SK-N-MC (cell line): ENCODE measurements around the gene GHRH.

Source experiments
- DNase-seq: peaks from one replicate; pipeline ENCODE4 v3.0.0-alpha.2; 2011; ENCODE audit warnings: low read depth, low spot score
- H3K27ac ChIP-seq: fragments of 200-600 bp; sonication (generic); 2 replicates; pipeline ENCODE4 v1.5.1; 2016; ENCODE audit warnings: mixed run types
- H3K36me3 ChIP-seq: fragments of 200-600 bp; sonication (generic); 2 replicates; pipeline ENCODE4 v1.6.1; 2017; ENCODE audit warnings: antibody characterized with exemption, low read length, mixed read lengths; ENCODE audit not compliant: insufficient read depth
- H3K4me3 ChIP-seq: fragments of 200-600 bp; sonication (generic); 2 replicates; pipeline ENCODE4 v1.5.1; 2016
- H3K9ac ChIP-seq: fragments of 200-600 bp; sonication (generic); 2 replicates; pipeline ENCODE4 v1.8.0; 2017; ENCODE audit warnings: mixed run types, mixed read lengths; ENCODE audit not compliant: insufficient read length
- H3K9me3 ChIP-seq: fragments of 200-600 bp; sonication (generic); 2 replicates; pipeline ENCODE4 v1.6.1; 2017; ENCODE audit warnings: low read depth, mild to moderate bottlenecking, antibody characterized with exemption, low read length, moderate library complexity, mixed read lengths
- EZH2 ChIP-seq: fragments of 200-600 bp; sonication (generic); IDR thresholded peaks from one replicate; pipeline ENCODE4 v1.6.1; 2017; ENCODE audit warnings: antibody characterized with exemption
- FOXP2 ChIP-seq: optimal IDR thresholded peaks from 2 replicates; pipeline ENCODE3; 2011; ENCODE audit warnings: mild to moderate bottlenecking, moderate library complexity; ENCODE audit not compliant: insufficient read depth; ENCODE audit errors: extremely low read length, control extremely low read depth
- POLR2AphosphoS5 ChIP-seq: IDR thresholded peaks from 2 replicates; pipeline ENCODE4 v1.6.1; 2012; ENCODE audit warnings: mild to moderate bottlenecking, low read depth, low read length, borderline replicate concordance

The GHRH gene

DNA sequence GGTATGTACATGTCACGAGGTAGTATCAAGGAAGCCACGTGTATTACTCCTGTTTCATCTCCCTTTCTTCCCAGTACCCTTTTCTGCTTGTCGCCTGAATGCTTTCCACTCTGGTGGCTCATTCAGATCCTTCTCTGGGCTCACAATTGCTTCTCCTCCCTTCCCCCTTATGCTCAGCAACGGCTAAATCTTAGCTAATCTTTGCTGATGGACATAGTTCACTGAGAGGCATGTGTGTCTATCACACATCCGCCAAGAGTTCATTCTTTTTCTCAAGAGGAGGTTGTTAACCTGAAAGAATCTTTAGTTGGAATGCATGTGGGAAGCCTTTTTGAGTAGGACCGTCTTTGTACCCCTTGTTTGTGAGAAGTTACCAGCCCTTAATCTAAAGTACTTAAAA lies 56.5 kb downstream of the GHRH start:
- no peak overlapping the region for H3K4me3 ChIP-seq
- no peaks in the 10 kb centered on the region for H3K9me3 ChIP-seq
- DNase-seq = no peak
- H3K36me3 ChIP-seq = peaks cover 92% of the 10 kb centered on the region
- no peak overlapping the region for H3K27ac ChIP-seq
- no peak overlapping the region for H3K9ac ChIP-seq
- TF ChIP-seq POLR2AphosphoS5 (no peak), FOXP2 (no peak), EZH2 (no peak)

DNA sequence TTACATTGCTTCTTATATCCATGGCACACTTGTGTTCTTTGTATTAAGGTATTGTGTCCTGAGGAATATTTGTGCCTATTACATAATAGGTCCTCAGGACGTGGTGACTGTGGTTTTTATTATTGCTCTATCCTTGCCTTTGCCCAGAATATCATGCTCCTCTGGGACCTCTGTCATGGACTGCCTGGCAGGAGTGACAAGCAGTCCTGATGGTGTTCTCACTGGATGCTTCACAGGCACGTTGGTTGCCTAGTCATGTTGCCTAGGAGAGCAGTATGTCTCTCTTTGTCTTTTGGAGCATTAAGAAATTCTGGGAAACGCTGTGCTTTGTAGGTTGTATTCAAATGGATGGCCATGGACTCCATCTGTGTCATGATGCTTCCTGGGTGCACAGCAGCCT lies 57.6 kb downstream of the GHRH start:
- DNase-seq = no peak
- Histone ChIP-seq H3K27ac (no peak overlapping the region), H3K36me3 (peaks cover 89% of the 10 kb centered on the region), H3K4me3 (no peak overlapping the region), H3K9me3 (no peaks in the 10 kb centered on the region), H3K9ac (no peak overlapping the region)
- no peak for TF ChIP-seq POLR2AphosphoS5
- no peak for TF ChIP-seq FOXP2
- no peak for TF ChIP-seq EZH2

DNA sequence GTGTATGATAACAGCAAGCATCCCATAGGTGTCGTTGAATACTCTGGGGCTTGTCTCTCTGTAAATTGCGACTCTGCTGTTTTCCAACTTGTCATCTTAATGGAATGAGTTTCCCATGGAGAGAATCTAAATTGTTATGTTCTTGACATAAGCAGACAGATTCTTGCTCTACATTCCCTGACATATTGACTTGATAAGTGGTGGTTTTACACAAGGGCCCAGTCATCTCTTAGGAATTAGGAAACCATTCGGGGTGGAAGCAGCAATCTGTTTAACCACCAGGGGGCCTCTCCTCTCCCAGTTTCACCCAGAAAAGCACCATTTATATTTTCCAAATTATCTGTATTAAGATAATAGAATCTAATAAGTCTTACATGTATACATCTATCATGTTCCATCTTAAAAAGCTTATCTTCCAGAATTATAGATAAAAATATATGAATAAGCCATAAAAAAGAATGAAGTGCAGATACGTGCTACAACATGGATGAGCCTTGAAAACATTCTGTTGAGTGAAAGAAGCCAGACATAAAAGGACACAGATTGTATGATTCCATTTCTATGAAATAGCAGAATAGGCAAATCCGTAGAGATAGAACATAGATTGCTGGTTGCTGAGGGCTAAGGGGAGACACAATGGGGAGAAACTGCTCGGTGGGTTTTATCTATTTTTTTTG lies 59.2 kb downstream of the GHRH start:
- Histone ChIP-seq H3K36me3 (peaks cover 90% of the 10 kb centered on the region), H3K4me3 (no peak overlapping the region), H3K9ac (no peak overlapping the region), H3K9me3 (no peaks in the 10 kb centered on the region), H3K27ac (peak overlapping the region; percentile 87)
- no peak for TF ChIP-seq EZH2
- TF ChIP-seq POLR2AphosphoS5 = no peak
- TF ChIP-seq FOXP2 = no peak
- no peak for DNase-seq

DNA sequence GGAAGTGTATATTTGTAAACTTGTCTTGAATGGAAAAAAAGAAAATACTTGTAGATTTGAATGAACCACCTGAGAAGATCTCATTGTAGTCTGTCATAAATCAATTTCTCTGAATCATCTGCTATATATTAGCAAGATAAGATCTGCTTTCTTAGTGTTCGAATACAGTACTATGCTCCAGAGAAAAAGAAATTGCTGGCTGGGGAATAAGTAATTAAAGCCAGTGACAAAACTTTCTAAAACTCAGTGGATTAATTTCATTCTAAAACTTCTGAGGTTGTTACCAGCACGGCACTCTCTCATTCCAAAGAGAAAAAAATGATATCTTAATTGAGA lies 59.8 kb downstream of the GHRH start:
- no peak overlapping the region for H3K9ac ChIP-seq
- H3K4me3 ChIP-seq = no peak overlapping the region
- H3K27ac ChIP-seq = peak overlapping the region; percentile 87
- H3K36me3 ChIP-seq = peaks cover 89% of the 10 kb centered on the region
- no peak for DNase-seq
- H3K9me3 ChIP-seq = no peaks in the 10 kb centered on the region
- no peak for TF ChIP-seq EZH2
- TF ChIP-seq POLR2AphosphoS5 = no peak
- no peak for TF ChIP-seq FOXP2
